ENCODE results near the gene YKT6.

DNA sequence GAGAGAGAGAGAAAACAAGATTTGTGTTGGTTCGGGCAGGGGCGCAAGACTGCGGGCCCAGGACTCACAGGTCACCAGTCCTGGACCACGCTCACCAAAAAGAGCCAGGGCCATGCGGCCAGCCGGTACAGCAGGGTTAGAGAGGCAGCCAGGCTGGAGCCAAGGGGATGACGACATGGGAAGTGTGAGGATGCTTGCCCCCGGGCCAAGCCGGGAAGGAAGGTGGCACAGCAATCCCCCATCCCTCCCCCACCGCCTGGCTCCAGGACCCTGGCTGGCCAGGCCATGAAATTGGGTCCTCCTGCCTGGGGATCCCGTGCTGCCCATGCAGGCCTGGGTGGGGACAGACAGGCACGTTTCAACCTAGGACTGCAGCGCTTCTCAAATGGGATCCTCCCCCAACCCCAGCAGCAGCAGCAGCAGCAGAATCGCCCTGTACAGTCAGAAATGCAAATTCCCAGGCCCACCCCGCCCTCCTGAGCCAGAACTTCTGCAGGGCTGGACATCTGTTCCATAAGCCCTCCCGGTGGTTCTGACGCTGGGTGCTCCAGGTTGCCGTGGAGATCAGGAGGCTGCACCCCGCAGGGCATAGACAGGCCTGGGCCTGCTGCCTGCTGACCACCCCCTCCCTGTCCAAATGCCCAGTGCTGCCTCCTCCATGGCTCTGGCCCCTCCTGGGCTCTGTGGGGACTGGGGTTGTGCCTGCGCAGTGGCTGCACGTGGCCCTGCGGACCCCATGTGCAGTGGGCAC is 35.0 kb downstream of the YKT6 start:
- TF ChIP-seq EZH2 (IDR thresholded peaks at IDR 0.05; ENCODE audit: low read depth, unreplicated experiment), result no peak
- TF ChIP-seq, protein P1, sequence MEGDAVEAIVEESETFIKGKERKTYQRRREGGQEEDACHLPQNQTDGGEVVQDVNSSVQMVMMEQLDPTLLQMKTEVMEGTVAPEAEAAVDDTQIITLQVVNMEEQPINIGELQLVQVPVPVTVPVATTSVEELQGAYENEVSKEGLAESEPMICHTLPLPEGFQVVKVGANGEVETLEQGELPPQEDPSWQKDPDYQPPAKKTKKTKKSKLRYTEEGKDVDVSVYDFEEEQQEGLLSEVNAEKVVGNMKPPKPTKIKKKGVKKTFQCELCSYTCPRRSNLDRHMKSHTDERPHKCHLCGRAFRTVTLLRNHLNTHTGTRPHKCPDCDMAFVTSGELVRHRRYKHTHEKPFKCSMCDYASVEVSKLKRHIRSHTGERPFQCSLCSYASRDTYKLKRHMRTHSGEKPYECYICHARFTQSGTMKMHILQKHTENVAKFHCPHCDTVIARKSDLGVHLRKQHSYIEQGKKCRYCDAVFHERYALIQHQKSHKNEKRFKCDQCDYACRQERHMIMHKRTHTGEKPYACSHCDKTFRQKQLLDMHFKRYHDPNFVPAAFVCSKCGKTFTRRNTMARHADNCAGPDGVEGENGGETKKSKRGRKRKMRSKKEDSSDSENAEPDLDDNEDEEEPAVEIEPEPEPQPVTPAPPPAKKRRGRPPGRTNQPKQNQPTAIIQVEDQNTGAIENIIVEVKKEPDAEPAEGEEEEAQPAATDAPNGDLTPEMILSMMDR (conservative IDR thresholded peaks at IDR 0.05; ENCODE audit: low read depth in 2 of 2), result no peak
